Esophagus muscularis mucosa (tissue), 3 donors: Measurements from ENCODE around the gene ALG13.

Experiments
- POLR2A ChIP-seq: fragments of 450-650 bp; IDR thresholded peaks from one replicate; pipeline ENCODE4 v1.6.1; 2017; ENCODE audit warnings: antibody characterized with exemption, moderate library complexity, mild to moderate bottlenecking, low read depth
- POLR2AphosphoS5 ChIP-seq, 2 donors: sonication (generic); formaldehyde crosslinking; IDR thresholded peaks; one replicate each; pipeline ENCODE4 v1.6.1; 2017; ENCODE audit warnings: antibody characterized with exemption in 2 of 2
- TF ChIP-seq, protein P1 (sequence below), 3 experiments: fragments of 200-600 bp in 2 of 3; fragments of 450-650 bp in 1 of 3; sonication (generic) in 2 of 3; IDR thresholded peaks; one replicate each; pipeline ENCODE4 v1.5.1; 2017 to 2019; ENCODE audit warnings: antibody characterized with exemption in 3 of 3, mild to moderate bottlenecking in 2 of 3, moderate library complexity in 1 of 3

DNA sequence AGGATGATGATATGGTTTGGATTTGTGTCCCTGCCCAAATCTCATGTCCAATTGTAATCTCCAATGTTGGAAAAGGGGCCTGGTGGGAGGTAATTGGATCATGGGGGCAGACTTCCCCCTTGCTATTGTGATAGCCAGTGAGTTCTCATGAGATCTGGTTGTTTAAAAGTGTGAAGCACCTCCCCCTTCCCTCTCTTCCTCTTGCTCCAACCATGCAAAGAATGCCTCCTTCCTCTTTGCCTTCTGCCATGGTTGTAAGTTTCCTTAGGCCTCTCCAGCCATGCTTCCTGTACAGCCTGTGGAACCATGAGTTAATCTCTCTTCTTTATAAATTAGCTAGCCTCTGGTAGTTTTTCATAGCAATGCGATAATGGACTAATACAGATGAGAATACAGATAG is 19.7 kb upstream of the ALG13 start:
- TF ChIP-seq, protein P1, sequence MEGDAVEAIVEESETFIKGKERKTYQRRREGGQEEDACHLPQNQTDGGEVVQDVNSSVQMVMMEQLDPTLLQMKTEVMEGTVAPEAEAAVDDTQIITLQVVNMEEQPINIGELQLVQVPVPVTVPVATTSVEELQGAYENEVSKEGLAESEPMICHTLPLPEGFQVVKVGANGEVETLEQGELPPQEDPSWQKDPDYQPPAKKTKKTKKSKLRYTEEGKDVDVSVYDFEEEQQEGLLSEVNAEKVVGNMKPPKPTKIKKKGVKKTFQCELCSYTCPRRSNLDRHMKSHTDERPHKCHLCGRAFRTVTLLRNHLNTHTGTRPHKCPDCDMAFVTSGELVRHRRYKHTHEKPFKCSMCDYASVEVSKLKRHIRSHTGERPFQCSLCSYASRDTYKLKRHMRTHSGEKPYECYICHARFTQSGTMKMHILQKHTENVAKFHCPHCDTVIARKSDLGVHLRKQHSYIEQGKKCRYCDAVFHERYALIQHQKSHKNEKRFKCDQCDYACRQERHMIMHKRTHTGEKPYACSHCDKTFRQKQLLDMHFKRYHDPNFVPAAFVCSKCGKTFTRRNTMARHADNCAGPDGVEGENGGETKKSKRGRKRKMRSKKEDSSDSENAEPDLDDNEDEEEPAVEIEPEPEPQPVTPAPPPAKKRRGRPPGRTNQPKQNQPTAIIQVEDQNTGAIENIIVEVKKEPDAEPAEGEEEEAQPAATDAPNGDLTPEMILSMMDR (IDR thresholded peaks at IDR 0.05) = no peak
- TF ChIP-seq POLR2A (no peak), POLR2AphosphoS5 (IDR thresholded peaks at IDR 0.05) (no peak)
